ENCODE results near the gene ZNF445.

DNA sequence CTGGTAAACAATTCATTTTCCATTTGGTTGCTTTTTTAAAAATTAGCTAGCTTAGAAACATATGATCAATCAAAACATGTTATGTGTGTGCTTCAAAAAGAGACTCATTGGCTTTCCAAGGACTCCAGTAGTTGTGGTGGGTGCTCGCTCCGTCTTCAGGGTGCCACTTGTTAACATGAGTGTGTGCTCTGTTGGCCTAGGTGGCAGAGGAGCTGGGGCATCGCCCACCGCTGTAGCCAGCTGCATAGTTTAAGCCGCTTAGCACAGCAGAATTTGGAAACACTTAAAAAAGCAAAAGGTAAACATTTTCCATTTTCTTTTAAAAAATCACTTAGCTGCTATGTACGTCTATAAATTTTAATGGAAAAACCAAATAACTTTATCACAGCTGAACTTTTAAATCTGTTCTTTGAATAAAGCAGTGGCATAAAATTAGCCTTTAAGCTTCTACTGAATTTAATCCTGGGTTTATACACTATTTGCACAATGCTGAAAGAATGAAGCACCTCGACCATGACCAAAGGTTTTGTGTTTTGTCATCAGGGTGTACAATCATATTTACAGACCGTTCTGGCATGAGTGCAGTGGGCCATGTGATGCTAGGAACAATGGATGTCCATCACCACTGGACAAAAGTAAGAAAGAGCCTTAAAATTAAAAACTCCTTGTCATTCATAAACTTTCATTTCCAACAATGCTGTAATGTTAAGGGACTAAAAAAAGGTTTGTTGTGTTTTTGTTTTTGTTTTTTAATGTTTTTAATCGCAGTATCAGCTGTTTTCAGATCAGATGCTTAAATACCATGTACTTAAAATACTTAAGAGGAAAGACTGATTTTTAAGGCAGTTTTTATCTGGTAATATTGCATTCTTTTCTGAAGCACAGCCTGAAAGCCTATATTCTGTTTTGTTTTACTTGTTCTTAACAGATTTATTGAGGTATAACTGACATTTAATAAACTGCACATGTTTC, 81.0 kb downstream of the ZNF445 start:
- TF ChIP-seq POLR2AphosphoS5 (IDR thresholded peaks at IDR 0.05; ENCODE audit: low read depth, low read length) = no peak
- TF ChIP-seq, protein P1, sequence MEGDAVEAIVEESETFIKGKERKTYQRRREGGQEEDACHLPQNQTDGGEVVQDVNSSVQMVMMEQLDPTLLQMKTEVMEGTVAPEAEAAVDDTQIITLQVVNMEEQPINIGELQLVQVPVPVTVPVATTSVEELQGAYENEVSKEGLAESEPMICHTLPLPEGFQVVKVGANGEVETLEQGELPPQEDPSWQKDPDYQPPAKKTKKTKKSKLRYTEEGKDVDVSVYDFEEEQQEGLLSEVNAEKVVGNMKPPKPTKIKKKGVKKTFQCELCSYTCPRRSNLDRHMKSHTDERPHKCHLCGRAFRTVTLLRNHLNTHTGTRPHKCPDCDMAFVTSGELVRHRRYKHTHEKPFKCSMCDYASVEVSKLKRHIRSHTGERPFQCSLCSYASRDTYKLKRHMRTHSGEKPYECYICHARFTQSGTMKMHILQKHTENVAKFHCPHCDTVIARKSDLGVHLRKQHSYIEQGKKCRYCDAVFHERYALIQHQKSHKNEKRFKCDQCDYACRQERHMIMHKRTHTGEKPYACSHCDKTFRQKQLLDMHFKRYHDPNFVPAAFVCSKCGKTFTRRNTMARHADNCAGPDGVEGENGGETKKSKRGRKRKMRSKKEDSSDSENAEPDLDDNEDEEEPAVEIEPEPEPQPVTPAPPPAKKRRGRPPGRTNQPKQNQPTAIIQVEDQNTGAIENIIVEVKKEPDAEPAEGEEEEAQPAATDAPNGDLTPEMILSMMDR (IDR thresholded peaks at IDR 0.05; ENCODE audit: control extremely low read depth in 1 of 3, insufficient read depth in 1 of 3, low read depth in 1 of 3, low read length in 3 of 3) = no peak
- TF ChIP-seq EZH2 (IDR thresholded peaks at IDR 0.05; ENCODE audit: low read depth, low read length, severe bottlenecking) = no peak
- TF ChIP-seq SIX5 (IDR thresholded peaks at IDR 0.05; ENCODE audit: low read depth, low read length) = no peak
- no peak for TF ChIP-seq TCF12 (IDR thresholded peaks at IDR 0.05; ENCODE audit: low read depth, low read length)
- TF ChIP-seq MAFK (IDR thresholded peaks at IDR 0.05; ENCODE audit: low read depth, low read length) = no peak
- TF ChIP-seq CHD2 (IDR thresholded peaks at IDR 0.05; ENCODE audit: low read length) = no peak
- TF ChIP-seq ZNF274 (IDR thresholded peaks at IDR 0.05; ENCODE audit: borderline replicate concordance, extremely low read depth, low read length) = no peak
- no peak for TF ChIP-seq HDAC6 (IDR thresholded peaks at IDR 0.05; ENCODE audit: low read depth, low read length)
- no peak for TF ChIP-seq YY1 (IDR thresholded peaks at IDR 0.05; ENCODE audit: low read depth, low read length)
- TF ChIP-seq POLR2A (IDR thresholded peaks at IDR 0.05; ENCODE audit: control extremely low read depth in 1 of 2, low read depth in 2 of 2, low read length in 2 of 2) = no peak
